Hematopoietic multipotent progenitor cell treated with erythropoietin and hydrocortisone succinate and interleukin-3 and kit ligand, for 15 days (in vitro differentiated cells): ENCODE data around the gene UHMK1.

Source experiments
- DNase-seq: peaks from one replicate; pipeline ENCODE4 v3.0.0-alpha.2; 2015; ENCODE audit warnings: low spot score

Gene UHMK1

DNA sequence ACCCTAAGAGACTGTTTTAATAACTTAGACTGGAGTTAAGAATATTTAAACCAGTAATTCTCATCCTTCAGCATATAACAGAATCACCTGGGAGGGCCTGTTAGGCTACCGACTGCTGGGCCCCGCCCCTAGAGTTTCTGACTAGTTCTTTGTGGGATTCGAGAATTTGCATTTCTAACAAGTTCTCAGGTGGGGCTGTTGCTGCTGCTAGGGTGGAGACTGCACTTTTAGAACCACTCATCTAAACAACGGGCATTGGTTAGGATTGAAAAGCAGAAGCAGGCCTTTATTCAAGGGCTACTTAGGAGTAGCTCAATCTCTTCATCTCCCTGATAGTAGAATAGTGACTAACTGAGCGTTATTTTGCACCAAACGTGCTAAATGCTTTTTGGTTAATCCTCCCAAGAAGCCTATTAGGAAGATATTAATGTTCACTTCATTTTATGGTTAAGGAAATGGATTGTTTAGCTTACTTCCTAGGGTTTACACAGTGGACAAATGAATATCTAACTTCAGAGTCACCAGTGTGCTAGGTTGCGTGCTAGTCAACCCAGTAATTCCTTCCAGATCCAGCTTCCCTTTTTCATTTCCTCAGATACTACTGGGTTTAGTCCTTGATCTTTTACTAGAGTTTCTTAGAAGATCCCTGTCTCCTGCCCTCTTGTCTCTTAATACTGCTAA, 32.8 kb downstream of the UHMK1 start:
- DNase-seq = no peak

DNA sequence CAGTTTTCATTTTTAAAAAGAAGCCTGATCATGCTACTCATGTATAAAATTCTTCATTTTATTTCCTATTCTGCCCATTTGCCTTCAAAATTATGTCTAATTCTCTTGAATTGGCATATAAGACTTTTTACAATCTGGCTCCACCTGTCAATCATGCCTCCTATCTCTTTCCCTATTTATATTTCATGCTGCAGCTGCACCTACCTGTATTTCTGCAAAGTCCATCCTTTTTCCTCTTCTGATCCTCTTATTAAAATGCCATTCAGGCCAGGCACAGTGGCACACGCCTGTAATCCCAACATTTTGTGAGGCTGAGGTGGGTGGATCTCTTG, 33.3 kb downstream of the UHMK1 start:
- DNase-seq = no peak

DNA sequence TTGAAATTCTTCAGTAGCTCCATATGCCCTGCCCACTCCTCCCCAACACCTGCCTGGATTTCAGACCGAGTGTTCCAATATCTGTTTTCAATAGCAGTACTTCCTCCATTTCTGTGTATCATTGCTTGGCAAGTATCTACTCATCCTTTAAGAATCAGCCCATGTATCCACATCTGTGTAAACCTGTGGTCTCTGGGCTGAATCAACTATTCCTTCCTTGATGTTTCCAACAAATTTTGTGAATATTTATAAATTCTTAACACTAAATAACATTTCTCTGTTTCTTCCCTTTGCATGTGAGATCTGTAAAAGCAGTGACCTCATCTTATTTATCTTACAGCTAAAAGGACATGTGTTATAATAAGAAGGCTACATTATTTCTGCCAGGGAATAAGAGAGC, 37.9 kb downstream of the UHMK1 start:
- DNase-seq = no peak

DNA sequence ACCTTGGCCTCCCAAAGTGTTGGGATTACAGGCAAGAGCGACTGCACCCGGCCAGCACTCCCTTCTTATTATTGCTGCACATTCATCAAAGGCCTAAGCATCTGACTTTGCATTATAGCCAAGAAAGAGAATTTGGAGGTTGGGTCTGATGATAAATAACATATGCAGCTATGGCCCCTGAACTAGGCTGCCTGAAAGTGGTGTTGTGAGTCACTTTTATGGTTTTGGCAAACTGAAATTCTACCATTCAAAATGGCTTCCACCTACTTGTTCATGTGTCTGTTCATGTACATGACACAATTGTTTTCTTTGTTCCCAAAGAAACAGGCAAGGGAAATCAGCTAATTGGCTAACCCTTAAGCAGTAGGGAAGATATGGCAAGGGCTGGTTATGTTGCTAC, 38.9 kb downstream of the UHMK1 start:
- DNase-seq = no peak

DNA sequence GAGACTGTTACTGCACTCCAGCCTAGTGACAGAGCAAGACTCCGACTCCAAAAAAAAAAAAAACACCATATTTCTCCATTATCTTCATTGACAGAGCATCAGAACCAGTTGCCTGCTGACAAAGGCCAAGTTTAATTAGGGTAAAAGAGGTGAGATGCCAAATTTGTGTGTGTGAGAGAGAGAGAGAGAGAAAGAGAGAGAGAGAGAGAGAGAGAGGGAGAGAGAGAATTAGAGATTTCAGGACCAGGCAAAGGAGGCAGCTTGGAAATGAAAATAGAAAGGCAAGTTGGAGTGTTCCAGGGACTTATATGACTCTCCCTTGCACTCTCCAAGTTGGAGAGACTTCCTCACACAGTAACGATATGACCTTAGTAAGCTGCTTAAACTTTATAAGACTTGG, 39.6 kb downstream of the UHMK1 start:
- no peak for DNase-seq

DNA sequence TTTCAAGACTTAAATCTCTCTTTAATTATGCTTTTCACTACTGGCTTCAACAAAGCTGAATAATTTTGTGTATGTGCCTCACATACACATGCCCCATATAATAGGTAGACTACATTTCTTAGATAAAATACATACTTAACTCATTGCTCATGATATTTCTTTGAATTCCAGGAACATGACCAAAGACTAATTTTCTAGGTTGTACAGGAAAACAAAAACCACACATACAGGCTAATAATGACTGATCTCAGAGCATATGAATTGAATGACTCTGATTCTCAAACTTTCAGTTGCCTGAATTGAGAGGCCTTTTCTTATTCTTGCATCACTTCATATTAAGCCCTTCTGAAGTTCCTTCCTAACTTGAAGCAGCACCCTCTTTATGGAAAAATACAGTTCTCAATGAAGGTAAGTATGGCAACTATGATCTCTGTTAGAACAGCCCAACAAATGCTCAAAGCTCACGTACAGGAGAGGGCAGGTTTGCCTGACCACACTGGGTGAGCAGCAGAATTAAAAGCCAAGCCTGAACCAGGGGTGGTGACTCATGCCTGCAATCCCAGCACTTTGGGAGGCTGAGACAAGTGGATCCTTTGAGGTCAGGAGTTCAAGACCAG, 41.3 kb downstream of the UHMK1 start:
- no peak for DNase-seq

DNA sequence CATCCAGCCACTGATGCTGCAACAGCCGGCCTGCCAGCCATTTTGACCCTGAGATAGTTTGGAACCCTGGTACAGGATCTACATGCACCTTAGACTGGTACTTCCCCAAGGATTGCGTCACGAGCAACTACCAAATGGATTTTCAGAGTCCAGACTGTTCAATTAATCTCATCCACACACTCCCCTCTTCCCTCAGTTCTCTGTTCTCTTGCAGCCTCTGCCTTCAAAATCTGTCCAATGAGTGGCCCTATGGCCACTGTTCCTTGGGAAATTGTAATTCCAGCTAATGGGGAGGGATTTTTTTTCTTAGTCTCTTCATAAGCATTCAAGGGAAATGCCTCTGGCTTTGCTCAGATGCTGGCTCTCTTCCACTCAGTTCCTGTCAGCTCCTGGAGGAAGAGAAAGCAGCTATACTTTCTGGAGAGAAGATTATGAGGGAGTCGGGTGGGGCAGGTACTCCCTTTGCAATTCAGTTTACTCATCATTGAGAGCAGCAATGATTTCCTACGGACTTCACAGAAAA, 44.1 kb downstream of the UHMK1 start:
- DNase-seq = no peak

DNA sequence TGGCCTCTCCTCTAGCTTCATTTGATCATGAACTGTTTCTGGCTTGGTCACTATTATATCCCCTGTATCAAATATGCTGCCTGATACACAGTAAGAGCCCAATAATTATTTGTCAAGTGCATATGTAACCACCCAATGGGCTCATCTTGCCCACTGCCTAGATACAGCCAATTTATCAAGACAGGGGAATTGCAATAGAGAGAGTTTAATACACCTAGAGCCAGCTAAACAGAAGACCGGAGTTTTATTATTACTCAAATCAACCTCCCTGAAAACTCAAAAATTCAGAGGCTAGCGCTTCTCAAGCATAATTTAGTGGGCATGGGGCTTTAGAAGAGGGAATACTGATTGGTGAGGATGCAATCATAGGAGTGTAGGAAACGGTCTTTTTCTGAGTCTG, 45.6 kb downstream of the UHMK1 start:
- DNase-seq = no peak

DNA sequence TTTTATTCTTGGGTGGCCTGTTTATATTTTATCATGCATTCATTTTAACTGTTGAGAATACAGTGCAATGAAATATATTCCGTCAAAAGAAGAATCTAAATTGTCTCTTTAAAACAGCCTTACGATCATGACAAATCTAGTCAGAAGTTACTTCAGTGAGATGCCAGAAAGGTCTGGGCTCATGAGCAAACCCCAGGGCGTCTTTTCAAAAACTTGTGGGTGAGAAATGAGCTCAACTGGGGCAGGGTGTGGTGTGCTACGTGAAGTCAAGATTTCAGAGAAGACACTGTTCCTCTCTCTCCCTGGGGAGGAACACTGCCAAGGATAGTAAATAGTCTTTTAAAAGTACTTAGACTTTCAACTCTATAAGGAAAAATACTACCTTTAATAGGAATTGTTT, 50.6 kb downstream of the UHMK1 start:
- DNase-seq = no peak

DNA sequence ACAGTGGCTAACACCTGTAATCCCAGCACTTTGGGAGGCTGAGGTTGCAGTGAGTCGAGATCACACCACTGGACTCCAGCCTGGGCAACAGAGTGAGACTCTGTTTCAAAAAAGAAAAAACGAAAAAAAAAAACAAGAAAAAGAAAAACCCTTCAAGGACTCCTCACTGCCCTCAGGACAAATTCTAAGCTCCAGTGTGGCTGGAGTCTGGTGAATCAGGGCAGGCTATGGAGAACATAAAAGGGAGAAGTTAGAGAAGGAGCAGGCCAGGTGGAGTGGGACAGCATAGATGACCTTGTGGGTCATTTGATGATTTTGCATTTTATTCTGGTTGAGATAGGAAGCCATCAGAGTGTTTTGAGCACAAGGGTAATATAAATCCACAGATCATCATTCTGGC, 51.4 kb downstream of the UHMK1 start:
- DNase-seq = no peak

DNA sequence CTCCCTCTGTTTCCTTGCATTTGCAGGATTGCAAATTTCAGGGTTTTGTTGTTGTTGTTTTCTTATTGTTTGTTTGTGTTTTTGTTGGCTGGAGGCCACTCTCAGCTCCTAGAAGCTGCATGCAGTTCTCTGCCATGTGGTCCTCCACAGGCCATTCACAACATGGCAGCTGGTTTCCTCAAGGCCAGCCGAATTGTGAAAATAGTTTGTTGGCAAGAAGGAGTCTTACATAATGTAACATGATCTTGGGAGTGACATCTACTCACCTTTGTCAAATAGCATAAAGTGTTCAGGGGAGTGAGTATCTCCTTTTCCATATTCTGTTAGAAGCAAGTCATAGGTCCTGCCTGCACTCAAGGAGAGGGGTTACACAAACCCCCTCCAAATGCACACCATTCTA, 53.3 kb downstream of the UHMK1 start:
- no peak for DNase-seq

DNA sequence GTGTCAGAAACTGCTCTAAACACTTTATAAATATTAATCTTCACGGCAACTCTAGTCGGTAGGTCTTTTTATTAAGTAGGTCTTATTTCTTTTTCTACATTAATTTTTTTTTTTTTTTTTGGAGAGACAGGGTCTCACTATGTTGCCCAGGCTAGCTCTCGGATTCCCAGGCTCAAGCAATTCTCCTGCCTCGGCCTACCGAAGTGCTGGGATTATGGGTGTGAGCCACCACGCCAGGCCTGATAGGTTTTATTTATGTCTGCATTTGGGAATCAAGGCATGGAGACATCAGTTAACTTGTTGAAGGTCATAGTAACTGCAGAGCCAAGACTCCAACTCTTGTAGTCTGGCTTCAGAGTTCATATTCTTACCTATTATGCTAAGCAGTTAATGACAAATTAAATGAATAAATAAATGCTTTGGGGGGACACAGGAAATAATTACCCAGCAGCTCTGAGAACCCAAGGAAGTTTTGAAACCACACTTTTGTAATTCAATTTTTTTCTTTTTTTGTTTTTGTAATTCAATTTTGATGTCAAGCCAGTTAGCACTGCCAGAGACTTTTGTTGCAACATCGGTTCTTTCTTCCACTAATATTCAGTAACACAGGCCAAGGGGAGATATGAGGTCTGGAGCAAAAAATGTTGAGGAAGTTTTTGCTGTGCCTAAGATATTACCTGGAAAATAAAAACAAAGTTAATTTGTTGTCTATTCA, 54.5 kb downstream of the UHMK1 start:
- DNase-seq = no peak

DNA sequence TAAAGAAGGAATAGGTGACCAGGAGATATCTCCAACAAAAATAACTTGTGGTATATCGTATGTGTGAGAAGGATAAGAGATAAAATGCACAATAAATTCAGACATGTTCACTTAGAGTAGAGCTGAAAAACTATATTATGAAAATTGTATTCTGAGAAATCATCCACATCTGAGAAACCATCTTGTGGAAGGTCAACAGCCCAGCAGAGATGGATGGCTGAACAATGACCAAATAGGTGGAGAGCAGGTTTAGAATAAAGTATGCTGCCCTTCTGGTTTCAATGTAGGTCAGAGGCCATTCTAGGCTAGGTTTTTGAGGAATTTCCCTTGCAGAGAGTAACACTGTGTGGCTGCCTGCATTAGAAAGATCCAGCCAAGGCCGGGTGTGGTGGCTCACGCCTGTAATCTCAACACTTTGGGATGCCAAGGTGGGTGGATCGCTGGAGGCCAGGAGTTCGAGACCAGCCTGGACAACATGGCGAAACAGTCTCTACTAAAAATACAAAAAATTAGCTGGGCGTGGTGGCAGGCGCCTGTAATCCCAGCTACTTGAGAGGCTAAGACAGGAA, 55.1 kb downstream of the UHMK1 start:
- DNase-seq = no peak

DNA sequence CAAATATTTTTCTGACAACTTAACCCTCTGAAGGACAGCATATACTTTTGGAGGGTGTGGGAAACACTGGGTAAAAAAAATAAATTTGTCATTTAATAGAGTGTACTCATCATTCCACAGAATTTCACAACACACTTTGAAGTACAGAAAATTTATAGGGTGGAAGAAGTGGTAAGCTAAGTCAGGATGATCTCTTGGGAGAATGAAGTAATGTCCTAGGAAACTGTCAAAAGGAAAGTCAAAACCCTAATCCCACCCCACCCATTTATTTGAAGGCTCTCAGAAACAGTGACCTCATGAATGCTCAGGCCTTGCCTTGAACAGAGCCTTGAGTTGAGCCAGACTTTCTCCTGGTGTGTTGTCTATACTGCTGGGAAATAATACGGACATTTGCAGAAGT, 56.6 kb downstream of the UHMK1 start:
- no peak for DNase-seq

DNA sequence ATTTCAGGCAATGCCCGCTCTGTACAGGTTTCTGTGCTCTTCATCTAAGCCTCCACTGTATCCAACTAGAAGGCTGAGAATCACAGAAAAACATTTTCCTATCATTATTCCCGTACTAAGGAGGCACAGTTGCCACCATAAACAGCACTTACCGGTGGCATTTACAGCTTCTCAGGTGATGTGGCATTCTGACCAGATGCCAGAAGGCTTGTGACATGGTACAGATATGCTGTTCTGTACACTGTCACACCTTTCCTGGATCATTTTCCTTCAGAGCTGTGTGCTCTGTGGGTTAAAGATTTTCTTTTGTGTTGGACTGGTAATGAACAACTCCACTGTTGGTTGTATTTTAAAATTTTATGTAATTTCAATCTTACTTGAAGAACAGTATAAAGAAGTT, 59.9 kb downstream of the UHMK1 start:
- DNase-seq = no peak

DNA sequence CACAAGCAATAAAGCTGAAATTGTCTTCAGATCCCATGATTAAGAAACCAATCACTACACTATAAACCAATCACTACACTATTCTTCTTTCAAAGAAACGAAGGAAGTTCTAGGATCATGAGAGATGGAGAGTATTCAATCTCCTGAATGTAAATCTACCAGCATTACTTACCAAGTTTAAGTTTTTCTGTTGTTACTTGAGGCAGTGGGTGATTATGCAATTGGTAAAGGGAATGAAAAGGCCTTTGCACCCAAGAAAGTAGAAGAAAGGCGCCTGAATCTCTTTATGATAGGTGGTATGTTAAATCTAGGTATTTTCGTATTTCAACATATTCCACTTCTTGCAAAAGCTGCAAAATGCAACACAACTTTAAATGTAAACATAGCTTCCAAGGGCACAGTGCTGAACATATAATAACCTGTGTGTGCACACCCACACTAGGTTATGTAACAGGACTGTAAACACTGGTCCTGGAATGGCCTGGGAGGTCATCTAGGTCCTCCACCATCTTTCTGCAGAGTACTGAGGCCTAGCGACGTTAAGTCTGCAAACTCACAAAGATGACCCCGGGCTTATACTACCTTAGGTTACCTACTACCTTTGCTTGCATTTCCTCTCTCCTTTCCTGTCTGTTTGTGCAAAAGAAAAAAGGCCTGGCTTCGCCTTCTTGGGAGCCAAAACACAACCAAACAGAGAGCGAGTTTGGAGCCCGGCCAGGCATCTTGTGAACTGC, 62.9 kb downstream of the UHMK1 start:
- no peak for DNase-seq

DNA sequence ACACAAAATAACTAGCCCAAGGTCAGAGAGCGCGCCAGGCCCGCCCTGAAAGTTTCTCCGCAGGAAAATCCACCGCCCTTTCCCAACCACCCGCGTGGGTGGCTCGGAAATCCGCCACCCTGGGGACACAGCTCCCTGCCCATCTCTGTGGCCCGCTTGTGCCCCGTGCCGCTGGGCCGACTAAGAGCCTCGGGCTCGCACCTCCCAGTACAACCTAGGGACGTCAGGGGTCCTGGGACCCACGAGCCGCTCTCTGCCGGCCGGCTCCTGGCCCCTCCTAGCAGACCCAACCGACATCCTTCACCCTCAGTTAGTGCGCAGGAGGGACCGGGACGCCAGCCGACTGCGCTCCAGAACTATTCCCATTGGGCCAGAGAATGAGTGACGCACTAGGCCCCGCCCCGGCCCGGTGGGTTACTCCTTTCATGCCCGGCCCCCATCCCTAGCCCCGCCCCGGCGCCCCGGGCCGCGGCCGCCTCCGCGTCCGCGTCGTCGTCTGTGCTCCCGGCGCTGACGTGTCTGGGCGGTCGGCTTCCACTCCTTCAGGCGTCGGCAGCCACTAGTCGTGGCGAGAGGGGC, 63.5 kb downstream of the UHMK1 start:
- peak; percentile 96 for DNase-seq

DNA sequence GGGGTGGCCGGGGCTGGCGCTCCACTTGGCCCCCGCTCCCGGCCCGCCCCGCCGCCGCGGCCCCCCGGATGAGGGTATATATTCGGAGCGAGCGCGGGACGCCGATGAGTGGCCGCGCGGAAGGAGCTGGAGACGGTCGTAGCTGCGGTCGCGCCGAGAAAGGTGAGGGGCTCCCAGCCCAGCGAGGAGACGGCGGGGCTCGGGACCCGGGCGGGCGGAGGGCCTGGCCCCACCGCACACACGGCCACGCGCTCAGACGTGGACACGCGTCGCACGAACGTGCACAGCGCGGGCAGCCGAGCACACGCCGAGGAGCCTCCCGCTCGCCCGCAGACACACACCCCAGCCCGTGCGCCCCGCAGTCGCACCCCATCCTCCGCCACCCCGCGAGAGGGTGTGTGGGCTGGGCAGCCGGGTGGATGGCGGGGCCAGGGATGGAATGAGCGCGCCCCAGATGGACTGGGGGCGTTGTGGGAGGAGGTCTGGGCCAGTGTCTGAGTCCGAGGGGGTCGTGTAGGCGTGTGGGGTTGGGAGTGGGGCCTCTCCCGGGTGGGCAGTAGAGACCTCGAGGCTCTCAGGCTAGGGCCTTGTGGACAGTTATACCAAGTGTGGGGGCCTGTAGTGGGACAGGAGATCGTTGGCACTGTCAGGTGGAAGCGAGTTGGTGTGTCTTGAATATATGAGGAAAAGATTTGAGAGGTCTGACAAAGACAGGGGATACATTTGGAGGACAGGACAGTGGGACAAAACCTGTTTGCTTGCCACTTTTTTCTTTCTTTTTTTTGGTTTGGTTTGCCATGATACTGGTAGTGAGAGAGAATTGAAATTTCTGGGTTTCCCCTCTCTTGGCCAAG, 64.2 kb downstream of the UHMK1 start, which contains the start of gene UAP1:
TSS of gene UAP1 (plus strand) at position 107 of the 854 bp plus-strand sequence. CDS start 4,347 bp downstream, outside the sequence.
- DNase-seq = peak; percentile 37

DNA sequence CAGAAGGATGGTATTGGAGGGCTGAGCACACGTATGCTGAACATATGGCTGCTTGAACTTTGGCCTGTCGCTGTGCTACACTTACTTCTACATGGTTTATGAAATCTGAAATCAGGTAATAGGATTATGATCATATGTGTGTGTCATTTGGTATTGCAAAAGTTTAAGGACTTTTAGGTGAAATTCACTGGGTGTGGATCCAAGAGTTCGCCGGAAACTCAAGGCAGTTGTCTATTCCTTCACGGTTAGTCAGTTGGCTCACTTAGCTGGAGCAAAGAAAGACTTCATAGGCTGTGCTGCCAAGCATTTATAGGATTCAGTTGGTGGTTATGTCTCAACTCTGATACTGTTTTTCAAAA, 64.8 kb downstream of the UHMK1 start:
- DNase-seq = no peak

DNA sequence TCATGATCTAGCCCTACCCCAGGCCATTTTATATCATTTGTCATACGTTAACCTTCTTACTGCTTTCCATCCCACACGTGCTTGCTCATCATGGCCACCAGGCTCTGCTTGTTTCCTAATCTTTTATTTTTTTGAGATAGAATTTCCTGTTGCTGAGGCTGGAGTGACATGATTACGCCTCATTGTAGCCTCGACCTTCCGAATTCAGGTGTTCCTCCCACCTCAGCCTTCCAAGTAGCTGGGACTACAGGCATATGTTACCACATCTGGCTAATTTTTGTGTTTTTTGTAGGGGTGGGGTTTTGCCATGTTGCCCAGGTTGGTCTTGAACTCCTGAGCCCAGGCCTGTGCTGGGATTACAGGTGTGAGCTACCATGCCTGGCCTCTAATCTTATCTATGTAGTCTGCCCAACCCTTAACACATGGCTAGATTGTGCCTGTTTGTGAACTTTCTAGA, 67.2 kb downstream of the UHMK1 start:
- no peak for DNase-seq

DNA sequence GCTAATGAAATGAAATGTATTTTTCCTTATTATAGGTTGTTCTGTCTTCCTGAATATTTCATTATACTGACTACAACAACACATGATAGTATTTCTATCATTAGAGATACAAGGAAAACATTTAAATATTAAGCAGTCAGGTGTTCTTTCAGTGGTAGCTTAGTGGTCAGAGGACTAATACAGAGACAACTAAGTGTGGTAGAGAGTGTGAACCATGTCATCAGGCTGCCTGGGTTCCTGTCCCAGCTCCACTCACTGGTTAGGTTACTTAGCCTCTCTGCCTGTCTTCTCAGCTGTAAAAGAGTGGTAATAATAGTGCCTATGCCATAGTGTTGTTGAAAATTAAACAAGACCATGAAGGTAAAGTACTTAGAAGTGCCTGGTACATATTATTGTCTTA, 67.8 kb downstream of the UHMK1 start:
- DNase-seq = no peak
